Fibroblast of lung (primary cell): ENCODE measurements around the gene PCDH18.

ENCODE experiments used
- EZH2 ChIP-seq: IDR thresholded peaks from 2 replicates; pipeline ENCODE4 v1.5.1; 2012; ENCODE audit warnings: low read length, control low read depth, mild to moderate bottlenecking; ENCODE audit errors: missing control alignments
- TF ChIP-seq, protein P1 (sequence below), 2 donors: IDR thresholded peaks in 1 of 2; conservative IDR thresholded peaks in 1 of 2; 1 replicate in 1 of 2; 2 replicates in 1 of 2; pipeline ENCODE4 v1.5.1; 2011 to 2012; ENCODE audit warnings: low read length in 2 of 2, control low read depth in 1 of 2, inconsistent platforms in 1 of 2, low read depth in 1 of 2, mild to moderate bottlenecking in 1 of 2

DNA sequence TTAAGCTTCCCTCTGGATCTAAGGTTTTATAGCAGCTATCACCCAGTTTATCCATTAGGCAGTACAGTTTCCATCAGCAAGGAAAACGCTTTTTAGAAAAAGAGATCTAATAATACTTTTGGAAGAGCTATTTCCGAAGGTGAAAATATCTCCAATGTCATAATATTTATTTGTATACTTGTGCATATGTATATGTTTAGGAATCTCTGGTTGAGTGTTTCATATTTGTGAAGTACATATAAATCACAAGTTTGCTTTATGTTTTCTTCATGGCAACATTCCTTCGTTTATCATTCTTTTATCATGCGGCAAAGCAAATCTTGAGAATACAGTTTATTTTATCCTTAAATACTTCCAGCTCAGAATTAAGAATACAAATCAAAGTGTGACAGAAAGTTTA lies 6.2 kb upstream of the PCDH18 start:
- TF ChIP-seq, protein P1, sequence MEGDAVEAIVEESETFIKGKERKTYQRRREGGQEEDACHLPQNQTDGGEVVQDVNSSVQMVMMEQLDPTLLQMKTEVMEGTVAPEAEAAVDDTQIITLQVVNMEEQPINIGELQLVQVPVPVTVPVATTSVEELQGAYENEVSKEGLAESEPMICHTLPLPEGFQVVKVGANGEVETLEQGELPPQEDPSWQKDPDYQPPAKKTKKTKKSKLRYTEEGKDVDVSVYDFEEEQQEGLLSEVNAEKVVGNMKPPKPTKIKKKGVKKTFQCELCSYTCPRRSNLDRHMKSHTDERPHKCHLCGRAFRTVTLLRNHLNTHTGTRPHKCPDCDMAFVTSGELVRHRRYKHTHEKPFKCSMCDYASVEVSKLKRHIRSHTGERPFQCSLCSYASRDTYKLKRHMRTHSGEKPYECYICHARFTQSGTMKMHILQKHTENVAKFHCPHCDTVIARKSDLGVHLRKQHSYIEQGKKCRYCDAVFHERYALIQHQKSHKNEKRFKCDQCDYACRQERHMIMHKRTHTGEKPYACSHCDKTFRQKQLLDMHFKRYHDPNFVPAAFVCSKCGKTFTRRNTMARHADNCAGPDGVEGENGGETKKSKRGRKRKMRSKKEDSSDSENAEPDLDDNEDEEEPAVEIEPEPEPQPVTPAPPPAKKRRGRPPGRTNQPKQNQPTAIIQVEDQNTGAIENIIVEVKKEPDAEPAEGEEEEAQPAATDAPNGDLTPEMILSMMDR (conservative IDR thresholded peaks at IDR 0.05 in 1 of 2, IDR thresholded peaks at IDR 0.05 in 1 of 2; ENCODE audit: low read depth in 1 of 2, low read length in 2 of 2), result no peak
- no peak for TF ChIP-seq EZH2
